Spleen (tissue), 7 donors: ENCODE measurements around the gene LAYN.

Experiments
- POLR2A ChIP-seq, 3 donors: fragments of 450-650 bp; IDR thresholded peaks; one replicate each; pipeline ENCODE4 v1.5.1; 2017; ENCODE audit warnings: antibody characterized with exemption in 3 of 3, mild to moderate bottlenecking in 1 of 3
- POLR2AphosphoS5 ChIP-seq, 3 donors: sonication (generic); formaldehyde crosslinking; IDR thresholded peaks; one replicate each; pipeline ENCODE4 v1.5.1; 2017; ENCODE audit warnings: antibody characterized with exemption in 3 of 3
- TF ChIP-seq, protein P1 (sequence below), 11 experiments: fragments of 200-600 bp in 7 of 11; fragments of 450-650 bp in 4 of 11; sonication (generic) in 4 of 11; IDR thresholded peaks in 8 of 11; conservative IDR thresholded peaks in 3 of 11; 1 replicate in 7 of 11; 2 replicates in 4 of 11; pipeline versions ENCODE4 v1.4.0 to v1.8.0; 2016 to 2021; ENCODE audit warnings: antibody characterized with exemption in 11 of 11, inconsistent platforms in 4 of 11, mild to moderate bottlenecking in 1 of 11
- donor health status: DM: no; HTN: no; CAD: no; lungs with moderate emphysema.
- donor health status: DM: no; HTN: no; CAD: no.
- donor health status: DM: no; HTN: no; CAD: no.

DNA sequence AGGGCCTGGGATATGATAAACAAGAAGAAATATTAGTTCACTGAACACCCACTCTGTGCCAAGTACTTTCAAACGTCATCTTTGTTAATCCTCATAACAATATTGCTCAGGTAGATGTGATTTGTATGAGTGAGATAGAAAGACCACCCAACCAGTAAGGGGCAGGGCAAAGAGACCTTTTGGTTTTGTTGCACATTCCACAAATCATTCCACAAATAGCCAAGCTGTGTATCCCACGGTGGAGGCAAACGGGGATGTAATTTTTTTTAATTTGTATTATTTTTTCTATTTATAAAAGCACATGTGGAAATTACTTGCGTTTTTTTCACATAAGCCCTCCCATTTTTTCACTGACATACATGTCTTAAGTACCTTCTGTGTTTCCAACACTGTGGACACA lies 29.0 kb downstream of the LAYN start:
- TF ChIP-seq, protein P1, sequence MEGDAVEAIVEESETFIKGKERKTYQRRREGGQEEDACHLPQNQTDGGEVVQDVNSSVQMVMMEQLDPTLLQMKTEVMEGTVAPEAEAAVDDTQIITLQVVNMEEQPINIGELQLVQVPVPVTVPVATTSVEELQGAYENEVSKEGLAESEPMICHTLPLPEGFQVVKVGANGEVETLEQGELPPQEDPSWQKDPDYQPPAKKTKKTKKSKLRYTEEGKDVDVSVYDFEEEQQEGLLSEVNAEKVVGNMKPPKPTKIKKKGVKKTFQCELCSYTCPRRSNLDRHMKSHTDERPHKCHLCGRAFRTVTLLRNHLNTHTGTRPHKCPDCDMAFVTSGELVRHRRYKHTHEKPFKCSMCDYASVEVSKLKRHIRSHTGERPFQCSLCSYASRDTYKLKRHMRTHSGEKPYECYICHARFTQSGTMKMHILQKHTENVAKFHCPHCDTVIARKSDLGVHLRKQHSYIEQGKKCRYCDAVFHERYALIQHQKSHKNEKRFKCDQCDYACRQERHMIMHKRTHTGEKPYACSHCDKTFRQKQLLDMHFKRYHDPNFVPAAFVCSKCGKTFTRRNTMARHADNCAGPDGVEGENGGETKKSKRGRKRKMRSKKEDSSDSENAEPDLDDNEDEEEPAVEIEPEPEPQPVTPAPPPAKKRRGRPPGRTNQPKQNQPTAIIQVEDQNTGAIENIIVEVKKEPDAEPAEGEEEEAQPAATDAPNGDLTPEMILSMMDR (IDR thresholded peaks at IDR 0.05 in 8 of 11, conservative IDR thresholded peaks at IDR 0.05 in 3 of 11), result no peak
- TF ChIP-seq POLR2A (IDR thresholded peaks at IDR 0.05) (no peak), POLR2AphosphoS5 (IDR thresholded peaks at IDR 0.05) (no peak)
